ENCODE results near the gene SLC26A9.

SLC26A9 gene

DNA sequence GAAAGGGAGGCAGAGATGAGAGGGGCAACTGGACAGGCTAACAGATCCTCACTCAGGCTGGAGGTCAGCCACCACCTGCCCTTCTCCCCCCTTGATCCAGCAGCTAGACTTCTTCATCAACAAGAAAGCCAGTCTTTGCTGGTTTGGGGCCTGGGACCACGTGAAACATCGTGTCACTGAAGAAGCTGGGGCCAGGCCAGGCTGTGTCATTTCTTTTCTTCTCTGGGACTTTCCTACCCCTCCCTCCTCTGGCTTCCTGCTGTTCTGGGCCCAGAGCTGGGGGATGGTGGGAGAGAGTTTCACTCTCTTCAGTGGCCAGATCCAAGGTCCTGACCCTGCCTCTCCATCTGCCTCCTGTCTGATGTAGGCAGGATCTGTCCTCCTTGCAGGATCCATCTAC is 18.1 kb upstream of the SLC26A9 start:
- no peak for FAIRE-seq
- TF ChIP-seq POLR2A (IDR thresholded peaks at IDR 0.05; ENCODE audit: low read depth, low read length) (no peak), TAF1 (IDR thresholded peaks at IDR 0.05; ENCODE audit: borderline replicate concordance, low read depth, low read length) (no peak), POLR2AphosphoS5 (IDR thresholded peaks at IDR 0.05; ENCODE audit: low read depth, low read length) (no peak)
- no peak for DNase-seq (ENCODE audit: insufficient read length)

DNA sequence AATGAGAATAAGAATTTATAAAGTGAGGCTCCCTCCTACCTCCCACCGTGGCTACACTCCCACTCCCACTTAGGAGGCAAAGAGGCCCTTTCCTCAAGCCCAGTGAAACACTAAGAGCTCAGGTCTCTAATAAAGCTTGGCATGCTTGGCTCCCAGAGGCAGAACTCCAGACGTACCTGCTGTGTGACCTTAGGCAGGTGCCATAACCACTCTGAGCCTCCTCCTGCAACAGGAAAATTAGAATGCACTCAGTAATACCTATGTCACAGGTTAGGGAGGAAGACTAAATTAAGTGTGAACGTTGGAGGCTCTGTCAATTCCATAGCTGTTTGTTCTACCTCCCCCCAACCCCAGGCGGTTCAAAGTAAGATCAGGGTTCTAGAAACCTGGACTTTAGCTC is 16.5 kb upstream of the SLC26A9 start:
- FAIRE-seq (no peak), DNase-seq (ENCODE audit: insufficient read length) (no peak)
- TF ChIP-seq POLR2A (IDR thresholded peaks at IDR 0.05; ENCODE audit: low read depth, low read length): no peak
- no peak for TF ChIP-seq POLR2AphosphoS5 (IDR thresholded peaks at IDR 0.05; ENCODE audit: low read depth, low read length)
- no peak for TF ChIP-seq TAF1 (IDR thresholded peaks at IDR 0.05; ENCODE audit: borderline replicate concordance, low read depth, low read length)

DNA sequence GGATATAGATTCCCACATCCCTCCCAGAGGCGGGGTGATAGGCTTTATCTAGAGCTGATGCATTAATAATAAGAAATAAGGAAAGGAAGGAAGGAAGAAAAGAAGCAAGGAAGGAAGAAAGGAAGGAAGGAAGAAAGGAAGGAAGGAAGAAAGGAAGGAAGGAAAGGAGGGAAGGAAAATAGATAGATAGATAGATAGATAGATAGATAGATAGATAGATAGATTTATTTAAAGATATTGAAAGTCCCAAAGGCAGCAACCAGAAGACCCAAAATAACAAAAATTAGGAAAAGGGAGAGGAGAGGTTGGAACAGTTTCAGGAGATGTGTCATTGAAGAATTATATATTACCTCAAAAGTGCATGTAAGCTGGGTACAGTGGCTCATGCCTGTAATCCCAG is 12.2 kb upstream of the SLC26A9 start:
- TF ChIP-seq POLR2AphosphoS5 (IDR thresholded peaks at IDR 0.05; ENCODE audit: low read depth, low read length) (no peak), POLR2A (IDR thresholded peaks at IDR 0.05; ENCODE audit: low read depth, low read length) (no peak), TAF1 (IDR thresholded peaks at IDR 0.05; ENCODE audit: borderline replicate concordance, low read depth, low read length) (no peak)
- DNase-seq (ENCODE audit: insufficient read length): no peak
- FAIRE-seq: no peak

DNA sequence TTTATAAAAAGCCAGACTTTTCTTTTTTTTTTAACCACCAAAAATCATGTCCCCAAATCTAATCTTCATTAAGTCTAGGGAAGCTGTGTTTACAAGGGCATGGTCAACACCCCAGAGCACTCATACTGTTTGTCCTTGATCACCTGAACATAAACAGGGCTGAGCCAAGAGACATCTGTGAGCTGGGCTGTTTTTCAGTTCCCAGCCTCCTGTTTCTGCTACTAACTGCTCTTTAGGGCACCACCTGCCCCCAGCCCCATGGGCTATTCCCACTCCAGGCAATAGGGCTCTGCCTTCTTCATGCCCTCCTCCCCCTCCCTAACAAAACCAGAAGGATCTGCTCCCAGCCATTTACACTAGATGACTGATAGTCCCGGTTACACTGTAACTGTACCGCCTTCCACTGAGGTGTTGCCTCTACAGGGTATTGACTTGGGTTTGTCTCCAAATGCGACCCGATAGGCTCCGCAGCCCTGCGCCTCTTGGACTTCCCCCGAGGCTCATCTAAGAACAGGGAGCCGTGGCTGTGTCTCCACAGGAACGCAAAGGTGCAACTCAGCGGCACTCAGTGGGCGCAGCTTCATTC is 11.7 kb upstream of the SLC26A9 start:
- no peak for FAIRE-seq
- no peak for TF ChIP-seq POLR2AphosphoS5 (IDR thresholded peaks at IDR 0.05; ENCODE audit: low read depth, low read length)
- no peak for TF ChIP-seq TAF1 (IDR thresholded peaks at IDR 0.05; ENCODE audit: borderline replicate concordance, low read depth, low read length)
- no peak for TF ChIP-seq POLR2A (IDR thresholded peaks at IDR 0.05; ENCODE audit: low read depth, low read length)
- no peak for DNase-seq (ENCODE audit: insufficient read length)

DNA sequence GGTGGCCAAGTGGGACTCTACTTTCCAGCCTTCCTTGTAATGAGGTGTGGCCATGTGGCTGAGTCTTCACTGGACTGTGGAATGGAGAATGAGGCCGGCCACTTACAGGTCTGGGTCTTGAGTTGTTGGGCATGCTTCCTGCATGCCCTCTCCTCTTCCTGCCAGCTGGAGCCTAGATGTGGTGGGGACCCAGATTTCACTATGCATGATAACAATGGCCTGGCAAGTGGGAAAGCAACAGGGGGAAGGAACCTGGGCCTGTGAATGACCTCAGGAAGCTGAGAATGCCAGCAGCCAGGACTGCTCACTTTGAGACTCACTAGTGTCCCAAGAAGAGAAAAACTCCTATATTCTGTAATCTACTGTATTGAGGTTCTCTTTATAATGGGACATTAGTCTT is 8.5 kb upstream of the SLC26A9 start:
- no peak for TF ChIP-seq POLR2A (IDR thresholded peaks at IDR 0.05; ENCODE audit: low read depth, low read length)
- no peak for TF ChIP-seq TAF1 (IDR thresholded peaks at IDR 0.05; ENCODE audit: borderline replicate concordance, low read depth, low read length)
- no peak for TF ChIP-seq POLR2AphosphoS5 (IDR thresholded peaks at IDR 0.05; ENCODE audit: low read depth, low read length)
- DNase-seq (ENCODE audit: insufficient read length) (no peak), FAIRE-seq (no peak)

DNA sequence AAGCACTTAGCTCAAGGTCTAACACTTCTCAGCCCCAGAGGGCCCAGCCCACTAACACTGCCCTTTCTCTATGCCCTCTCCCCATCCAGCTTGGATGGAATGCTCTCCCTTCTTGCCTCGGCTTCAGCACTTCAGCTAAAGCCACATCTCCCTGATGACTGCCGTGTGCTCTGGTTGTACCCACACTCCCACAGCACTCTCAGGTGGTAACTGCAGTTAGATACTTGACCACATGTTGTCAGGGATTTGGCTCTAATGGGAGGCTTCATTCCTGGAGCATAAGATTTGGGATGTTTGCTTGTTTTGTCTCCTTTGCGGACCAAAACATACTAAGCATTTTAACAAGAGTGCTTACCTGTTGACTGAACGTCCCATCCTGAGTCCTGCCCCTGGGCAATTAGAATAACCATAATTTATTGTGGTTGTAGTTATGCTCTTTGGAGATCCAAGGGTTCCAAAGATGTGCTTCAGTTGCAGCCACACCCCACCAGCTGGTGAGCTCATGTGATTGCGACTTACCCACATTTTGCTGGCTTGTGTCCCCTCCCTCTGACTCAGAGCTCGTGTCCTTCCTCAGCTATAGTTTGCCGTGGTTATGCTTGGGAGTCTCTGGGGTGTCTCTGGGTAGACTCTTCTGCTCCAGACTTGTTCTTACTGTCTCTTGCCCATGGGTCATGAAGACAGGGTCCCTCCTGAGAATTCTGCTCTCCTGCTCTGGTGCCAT is 7.7 kb upstream of the SLC26A9 start:
- DNase-seq (ENCODE audit: insufficient read length): no peak
- TF ChIP-seq POLR2A (IDR thresholded peaks at IDR 0.05; ENCODE audit: low read depth, low read length) (no peak), POLR2AphosphoS5 (IDR thresholded peaks at IDR 0.05; ENCODE audit: low read depth, low read length) (no peak), TAF1 (IDR thresholded peaks at IDR 0.05; ENCODE audit: borderline replicate concordance, low read depth, low read length) (no peak)
- no peak for FAIRE-seq

DNA sequence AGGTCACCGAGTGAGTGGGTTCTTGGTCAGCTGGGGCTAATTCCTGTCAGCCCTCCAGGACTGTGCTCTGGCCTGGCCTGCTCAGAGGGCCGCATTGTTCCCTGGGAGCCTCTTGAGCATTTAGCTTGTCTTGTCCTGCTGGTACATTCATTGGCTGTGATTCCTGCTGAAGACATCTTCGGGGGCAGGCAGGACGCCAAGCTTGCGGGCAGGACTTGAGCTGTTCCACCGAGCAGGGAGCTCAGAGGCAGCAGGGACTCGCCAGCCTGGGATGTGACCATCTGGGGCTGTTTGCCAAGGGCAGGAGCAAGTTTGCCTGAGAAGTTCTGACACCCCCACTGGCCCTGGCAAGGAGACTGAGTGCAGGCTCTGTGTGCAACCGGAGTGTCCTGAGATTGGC is 7.0 kb upstream of the SLC26A9 start:
- no peak for FAIRE-seq
- TF ChIP-seq POLR2A (IDR thresholded peaks at IDR 0.05; ENCODE audit: low read depth, low read length) (no peak), POLR2AphosphoS5 (IDR thresholded peaks at IDR 0.05; ENCODE audit: low read depth, low read length) (no peak), TAF1 (IDR thresholded peaks at IDR 0.05; ENCODE audit: borderline replicate concordance, low read depth, low read length) (no peak)
- DNase-seq (ENCODE audit: insufficient read length): no peak

DNA sequence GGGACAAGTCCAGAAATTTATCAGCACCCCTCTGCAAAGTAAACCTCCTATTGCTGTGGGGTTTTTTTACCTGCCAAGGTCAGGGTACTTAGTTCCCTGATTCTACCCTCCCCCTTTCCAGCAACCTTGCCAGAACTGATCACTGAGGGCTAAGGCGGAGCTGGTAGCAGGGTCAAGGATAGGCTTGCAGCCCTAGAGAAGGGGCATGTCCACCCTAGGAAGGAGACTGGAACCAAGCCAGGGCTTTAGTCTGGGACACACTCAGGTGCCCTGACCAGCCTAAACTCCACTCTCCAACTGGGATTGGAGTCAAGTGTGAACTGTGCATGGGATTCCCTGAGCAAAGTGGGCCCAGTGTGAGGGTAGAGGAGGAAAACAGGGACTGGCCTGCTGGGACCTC is 6.5 kb upstream of the SLC26A9 start:
- TF ChIP-seq TAF1 (IDR thresholded peaks at IDR 0.05; ENCODE audit: borderline replicate concordance, low read depth, low read length) (no peak), POLR2AphosphoS5 (IDR thresholded peaks at IDR 0.05; ENCODE audit: low read depth, low read length) (no peak), POLR2A (IDR thresholded peaks at IDR 0.05; ENCODE audit: low read depth, low read length) (no peak)
- DNase-seq (ENCODE audit: insufficient read length) (no peak), FAIRE-seq (no peak)

DNA sequence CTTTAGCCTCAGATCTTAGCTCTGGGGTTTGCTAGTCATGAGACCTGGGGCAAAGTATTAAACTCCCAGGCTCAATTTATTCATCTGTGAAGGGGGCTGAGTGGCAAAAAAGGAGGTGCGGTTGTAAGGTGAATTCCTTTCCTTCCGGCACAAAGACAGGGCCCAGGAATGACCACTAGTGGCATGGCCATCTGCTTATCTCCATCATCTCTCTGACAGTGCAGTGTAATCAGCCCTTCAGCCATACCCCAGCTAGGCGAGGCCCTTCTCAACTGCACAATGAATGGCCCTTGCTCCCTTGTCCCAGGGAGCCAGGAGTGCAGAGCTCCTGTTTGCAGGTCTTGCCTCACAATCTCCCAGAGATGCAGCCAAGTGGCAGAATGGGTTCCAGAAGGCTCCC is 5.6 kb upstream of the SLC26A9 start:
- TF ChIP-seq POLR2A (IDR thresholded peaks at IDR 0.05; ENCODE audit: low read depth, low read length) (no peak), POLR2AphosphoS5 (IDR thresholded peaks at IDR 0.05; ENCODE audit: low read depth, low read length) (no peak), TAF1 (IDR thresholded peaks at IDR 0.05; ENCODE audit: borderline replicate concordance, low read depth, low read length) (no peak)
- FAIRE-seq: no peak
- no peak for DNase-seq (ENCODE audit: insufficient read length)

DNA sequence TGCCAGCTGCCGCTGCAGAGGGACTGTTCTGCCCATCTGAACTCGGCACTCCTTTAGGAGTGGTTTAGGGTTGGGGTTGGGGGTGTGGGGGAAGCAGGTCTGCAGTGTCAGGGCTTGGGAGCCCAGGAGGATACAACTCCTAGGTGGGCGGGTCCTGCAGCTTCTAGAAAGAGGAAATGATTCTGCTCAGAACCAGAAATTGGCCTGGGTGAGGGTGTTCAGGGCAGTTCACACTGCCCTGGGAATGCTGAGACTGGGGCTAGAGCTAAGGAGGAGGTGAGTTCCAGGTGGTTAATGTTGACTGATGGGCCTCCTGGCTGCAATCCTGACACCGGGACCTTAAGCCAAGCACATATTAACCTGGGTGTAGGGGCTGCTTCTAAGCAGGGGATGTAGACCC is 4.8 kb upstream of the SLC26A9 start:
- DNase-seq (ENCODE audit: insufficient read length): no peak
- FAIRE-seq: no peak
- TF ChIP-seq POLR2AphosphoS5 (IDR thresholded peaks at IDR 0.05; ENCODE audit: low read depth, low read length): no peak
- no peak for TF ChIP-seq TAF1 (IDR thresholded peaks at IDR 0.05; ENCODE audit: borderline replicate concordance, low read depth, low read length)
- TF ChIP-seq POLR2A (IDR thresholded peaks at IDR 0.05; ENCODE audit: low read depth, low read length): no peak

DNA sequence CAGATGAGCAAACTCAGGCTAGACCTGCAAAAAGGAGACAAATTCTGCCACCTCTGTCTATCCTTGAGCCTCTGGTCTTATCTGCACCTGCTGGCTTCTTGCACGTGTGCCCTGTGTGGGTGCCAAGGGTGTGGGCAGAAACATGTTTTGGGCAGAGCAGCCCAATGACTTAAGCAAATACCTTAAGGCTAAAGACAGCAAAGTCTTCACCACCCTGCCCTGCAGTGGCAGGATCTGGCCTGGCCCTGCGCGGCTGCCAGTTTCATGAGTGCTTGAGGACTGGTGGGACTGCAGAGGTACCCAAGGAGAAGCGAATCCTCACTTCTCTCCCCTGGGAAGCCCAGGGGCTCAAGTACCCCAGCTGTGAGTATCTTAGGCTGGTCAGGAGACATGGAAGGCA is 3.8 kb upstream of the SLC26A9 start:
- no peak for DNase-seq (ENCODE audit: insufficient read length)
- no peak for TF ChIP-seq POLR2AphosphoS5 (IDR thresholded peaks at IDR 0.05; ENCODE audit: low read depth, low read length)
- no peak for TF ChIP-seq TAF1 (IDR thresholded peaks at IDR 0.05; ENCODE audit: borderline replicate concordance, low read depth, low read length)
- TF ChIP-seq POLR2A (IDR thresholded peaks at IDR 0.05; ENCODE audit: low read depth, low read length): no peak

DNA sequence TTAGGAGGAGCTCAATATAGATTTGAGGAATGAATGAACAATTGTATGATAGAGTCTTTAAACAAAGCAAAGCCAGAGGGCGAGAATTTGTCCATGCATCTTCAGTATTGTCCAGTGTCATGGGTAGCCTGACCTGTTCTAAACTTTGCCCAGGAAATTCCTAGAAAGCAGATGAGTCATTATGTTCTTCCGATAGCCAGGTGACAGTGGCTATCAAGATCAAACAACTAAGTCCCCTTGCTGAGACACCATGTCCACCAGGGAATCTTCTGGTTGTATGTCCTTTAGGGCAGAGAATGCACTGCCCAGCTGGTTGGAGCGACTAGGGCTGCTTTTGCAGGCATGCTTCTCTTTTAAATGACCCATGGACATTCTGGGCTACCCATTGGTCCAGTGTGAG is 1.8 kb upstream of the SLC26A9 start:
- FAIRE-seq: no peak

More for the DNA sequence above, 3.8 kb upstream of the SLC26A9 start:
- no peak for FAIRE-seq

More for the DNA sequence above, 1.8 kb upstream of the SLC26A9 start:
- DNase-seq (ENCODE audit: insufficient read length): no peak
- no peak for TF ChIP-seq TAF1 (IDR thresholded peaks at IDR 0.05; ENCODE audit: borderline replicate concordance, low read depth, low read length)
- TF ChIP-seq POLR2A (IDR thresholded peaks at IDR 0.05; ENCODE audit: low read depth, low read length): no peak
- TF ChIP-seq POLR2AphosphoS5 (IDR thresholded peaks at IDR 0.05; ENCODE audit: low read depth, low read length): no peak
